Stimulated activated CD8-positive, alpha-beta memory T cell treated with anti-CD3 and anti-CD28 coated beads, Interleukin-2, amount 100 ng/mL, for 1 hour (primary cell): ENCODE measurements around the gene FGF19.

Source experiments
- DNase-seq, 2 donors: peaks; one replicate each; pipeline ENCODE4 v3.0.0-alpha.2; 2020; ENCODE audit warnings: low read depth in 2 of 2

FGF19 gene

GRCh38 chr11:69656536-69657455 is 47.0 kb downstream of the FGF19 start:
- DNase-seq = no peak

DNA sequence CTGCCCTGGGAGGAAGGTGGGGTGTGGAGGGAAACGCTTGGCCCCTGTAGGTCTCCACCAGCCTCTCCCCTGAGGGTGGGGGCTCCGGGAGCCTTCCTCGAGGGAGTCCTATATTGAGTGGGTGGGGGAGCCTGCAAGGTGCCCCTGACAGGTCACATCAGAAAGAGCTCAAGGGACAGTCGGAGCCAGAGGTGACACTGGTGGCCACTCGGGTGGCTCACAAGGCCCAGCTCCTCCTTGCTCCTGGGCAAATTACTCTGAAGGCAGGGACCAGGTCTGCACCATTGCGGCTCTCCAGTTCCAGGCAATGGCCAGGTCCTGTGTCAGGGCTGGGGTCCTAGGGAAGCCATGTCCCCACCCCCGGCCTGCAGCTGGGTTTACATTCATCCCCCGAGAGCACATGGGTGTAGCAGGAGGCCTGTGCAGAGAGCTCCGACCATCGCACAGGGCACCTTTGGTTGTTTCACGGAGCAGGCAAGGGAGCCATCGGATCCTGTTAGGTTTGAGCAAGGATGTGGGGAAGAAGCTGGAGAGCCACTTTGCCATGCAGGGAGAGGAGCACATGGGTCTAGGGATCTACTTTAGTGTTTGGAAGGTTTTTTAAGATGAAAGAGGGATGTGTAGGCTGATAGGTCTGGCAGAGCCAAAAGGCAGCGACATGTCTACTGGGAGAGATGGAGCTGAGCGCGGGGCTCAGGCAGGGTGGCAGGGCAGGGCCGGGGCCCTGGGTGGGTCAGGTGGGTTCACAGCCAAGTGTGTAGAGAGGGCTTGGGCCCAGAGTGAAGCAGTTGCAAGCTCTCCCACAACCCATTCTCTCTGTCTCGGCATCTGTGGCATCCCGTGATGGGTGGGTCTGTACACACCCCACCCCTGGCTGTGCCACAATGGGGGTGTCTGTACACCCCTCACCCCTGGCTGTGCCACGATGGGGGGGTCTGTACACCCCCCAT is 48.1 kb downstream of the FGF19 start:
- no peak for DNase-seq

DNA sequence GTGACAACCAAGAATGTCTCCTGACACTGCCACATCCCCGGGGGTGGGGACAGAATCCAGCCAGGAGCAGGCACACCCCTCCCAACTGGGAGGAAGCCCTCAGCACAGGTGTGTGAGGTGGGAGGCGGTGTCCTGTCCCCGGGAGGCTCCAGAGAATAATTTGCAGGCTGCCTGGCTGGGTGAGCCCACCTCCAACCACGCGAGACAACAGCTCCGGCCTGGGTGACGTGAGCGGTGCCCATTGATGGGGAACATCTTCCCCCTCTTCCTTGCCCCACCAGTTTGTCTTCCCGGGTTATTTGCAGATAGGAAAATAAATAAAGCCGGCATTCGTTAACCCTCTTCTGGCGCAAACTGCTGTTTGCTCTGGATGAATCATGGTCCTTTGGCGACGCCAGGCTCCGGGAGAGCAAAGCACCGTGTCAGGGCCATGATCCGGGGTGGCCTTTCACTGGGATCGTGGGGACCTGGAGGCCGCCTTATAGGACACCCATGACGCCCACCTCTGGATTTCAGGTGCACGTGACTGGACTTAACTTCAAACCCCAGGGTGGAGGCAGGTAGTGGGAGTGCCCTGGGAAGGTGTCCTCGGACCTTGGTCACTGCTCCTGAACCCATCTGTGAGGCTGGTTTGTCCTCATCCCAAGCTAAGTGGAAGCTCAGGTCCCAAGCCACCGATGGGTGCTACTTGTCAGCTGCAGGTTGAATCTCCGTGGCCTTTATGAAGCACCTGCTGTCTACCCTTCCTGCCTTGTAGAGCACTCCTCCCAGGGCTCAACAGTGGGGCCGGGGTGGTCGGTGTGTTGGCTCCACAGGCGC is 49.0 kb downstream of the FGF19 start:
- no peak for DNase-seq

- DNase-seq = no peak
Observed at GRCh38 chr11:69654001-69654659, 49.7 kb downstream of the FGF19 start.

DNA sequence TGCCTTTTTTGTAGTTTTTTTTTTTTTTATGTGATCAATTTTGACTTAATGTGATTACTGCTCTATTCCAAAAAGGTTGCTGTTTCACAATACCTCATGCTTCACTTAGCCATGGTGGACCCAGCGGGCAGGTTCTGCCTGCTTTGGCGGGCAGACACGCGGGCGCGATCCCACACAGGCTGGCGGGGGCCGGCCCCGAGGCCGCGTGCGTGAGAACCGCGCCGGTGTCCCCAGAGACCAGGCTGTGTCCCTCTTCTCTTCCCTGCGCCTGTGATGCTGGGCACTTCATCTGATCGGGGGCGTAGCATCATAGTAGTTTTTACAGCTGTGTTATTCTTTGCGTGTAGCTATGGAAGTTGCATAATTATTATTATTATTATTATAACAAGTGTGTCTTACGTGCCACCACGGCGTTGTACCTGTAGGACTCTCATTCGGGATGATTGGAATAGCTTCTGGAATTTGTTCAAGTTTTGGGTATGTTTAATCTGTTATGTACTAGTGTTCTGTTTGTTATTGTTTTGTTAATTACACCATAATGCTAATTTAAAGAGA is 50.3 kb downstream of the FGF19 start:
- DNase-seq = no peak

DNA sequence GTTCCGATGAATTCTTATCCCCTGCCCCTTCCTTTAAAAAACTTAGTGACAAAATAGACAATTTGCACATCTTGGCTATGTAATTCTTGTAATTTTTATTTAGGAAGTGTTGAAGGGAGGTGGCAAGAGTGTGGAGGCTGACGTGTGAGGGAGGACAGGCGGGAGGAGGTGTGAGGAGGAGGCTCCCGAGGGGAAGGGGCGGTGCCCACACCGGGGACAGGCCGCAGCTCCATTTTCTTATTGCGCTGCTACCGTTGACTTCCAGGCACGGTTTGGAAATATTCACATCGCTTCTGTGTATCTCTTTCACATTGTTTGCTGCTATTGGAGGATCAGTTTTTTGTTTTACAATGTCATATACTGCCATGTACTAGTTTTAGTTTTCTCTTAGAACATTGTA is 50.8 kb downstream of the FGF19 start:
- no peak for DNase-seq

GRCh38 chr11:69651834-69652620 is 51.8 kb downstream of the FGF19 start:
- no peak for DNase-seq

GRCh38 chr11:69650832-69651344 is 52.9 kb downstream of the FGF19 start:
- DNase-seq = no peak

DNA sequence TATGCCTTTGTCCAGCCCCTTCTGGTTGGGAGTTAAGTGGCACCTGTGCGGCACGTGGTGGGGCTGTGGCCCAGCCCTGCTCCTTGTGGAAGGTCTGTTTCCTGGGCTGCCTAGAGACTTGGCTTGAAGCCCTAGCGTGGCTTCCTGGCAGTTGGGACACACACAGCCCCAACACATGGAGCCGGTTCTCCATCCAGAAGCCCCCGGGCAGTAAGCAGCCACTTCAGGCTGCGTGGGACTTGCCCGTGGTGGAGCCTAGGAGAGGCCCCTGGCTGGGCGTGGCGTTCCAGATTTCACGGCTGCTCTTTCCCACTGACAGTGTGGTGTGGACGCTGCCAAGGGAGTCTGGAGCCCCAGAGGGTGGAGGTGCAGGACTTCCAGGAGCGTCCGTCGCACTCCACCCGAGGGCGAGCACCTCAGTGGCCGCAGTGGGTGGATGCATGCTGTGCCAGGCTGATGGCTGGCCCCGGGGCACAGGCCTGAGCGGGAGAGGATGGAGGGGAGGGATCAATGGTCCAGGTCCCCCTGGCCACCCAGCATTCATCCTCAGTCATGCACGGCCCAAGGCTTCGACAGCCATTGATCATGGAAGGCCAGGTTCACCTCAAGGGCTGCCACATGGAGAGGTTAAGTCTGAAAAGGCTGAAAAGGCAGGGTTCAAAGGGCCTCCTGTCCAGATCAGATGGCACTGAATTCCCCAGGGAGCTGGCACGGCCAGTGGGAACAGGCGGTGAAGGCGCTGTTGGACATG is 53.6 kb downstream of the FGF19 start:
- no peak for DNase-seq

- DNase-seq = no peak
Observed at GRCh38 chr11:69649576-69649900, 54.3 kb downstream of the FGF19 start.

GRCh38 chr11:69648679-69649575 is 54.9 kb downstream of the FGF19 start:
- no peak for DNase-seq
